HL-60 (cell line): Measurements from ENCODE around the gene CLIC4.

Experiments used
- DNase-seq, 2 experiments: peaks; one replicate each; pipeline ENCODE4 v3.0.0-alpha.2; 2010 to 2020; ENCODE audit warnings: low read depth in 1 of 2, low spot score in 1 of 2
- H3K27ac ChIP-seq: fragments of 250-450 bp; sonication (Bioruptor Pico); replicated peaks from 2 replicates; pipeline ENCODE4 v1.5.1; 2020; ENCODE audit warnings: mild to moderate bottlenecking, moderate library complexity
- H3K27me3 ChIP-seq: fragments of 250-450 bp; sonication (Bioruptor Pico); 2 replicates; pipeline ENCODE4 v1.5.1; 2021; ENCODE audit warnings: mild to moderate bottlenecking, moderate library complexity; ENCODE audit not compliant: insufficient read depth, poor library complexity, severe bottlenecking
- H3K4me3 ChIP-seq: replicated peaks from 2 replicates; pipeline ENCODE4 v1.5.1; 2011; ENCODE audit warnings: mild to moderate bottlenecking, control low read depth, low read length; ENCODE audit not compliant: insufficient read depth
- GABPA ChIP-seq: IDR thresholded peaks from 2 replicates; pipeline ENCODE4 v1.6.1; 2012; ENCODE audit warnings: low read depth
- POLR2AphosphoS5 ChIP-seq: IDR thresholded peaks from 2 replicates; pipeline ENCODE4 v1.6.1; 2012; ENCODE audit warnings: low read depth
- REST ChIP-seq: IDR thresholded peaks from 2 replicates; pipeline ENCODE4 v1.6.1; 2012; ENCODE audit warnings: low read depth; ENCODE audit not compliant: insufficient replicate concordance
- SPI1 ChIP-seq: IDR thresholded peaks from 2 replicates; pipeline ENCODE4 v1.6.1; 2012; ENCODE audit warnings: low read depth, mild to moderate bottlenecking, borderline replicate concordance
- TF ChIP-seq, protein P1 (sequence below): IDR thresholded peaks from one replicate; pipeline ENCODE4 v1.5.1; 2011; ENCODE audit warnings: low read length, control low read depth, inconsistent platforms; ENCODE audit not compliant: insufficient read depth

The CLIC4 gene

DNA sequence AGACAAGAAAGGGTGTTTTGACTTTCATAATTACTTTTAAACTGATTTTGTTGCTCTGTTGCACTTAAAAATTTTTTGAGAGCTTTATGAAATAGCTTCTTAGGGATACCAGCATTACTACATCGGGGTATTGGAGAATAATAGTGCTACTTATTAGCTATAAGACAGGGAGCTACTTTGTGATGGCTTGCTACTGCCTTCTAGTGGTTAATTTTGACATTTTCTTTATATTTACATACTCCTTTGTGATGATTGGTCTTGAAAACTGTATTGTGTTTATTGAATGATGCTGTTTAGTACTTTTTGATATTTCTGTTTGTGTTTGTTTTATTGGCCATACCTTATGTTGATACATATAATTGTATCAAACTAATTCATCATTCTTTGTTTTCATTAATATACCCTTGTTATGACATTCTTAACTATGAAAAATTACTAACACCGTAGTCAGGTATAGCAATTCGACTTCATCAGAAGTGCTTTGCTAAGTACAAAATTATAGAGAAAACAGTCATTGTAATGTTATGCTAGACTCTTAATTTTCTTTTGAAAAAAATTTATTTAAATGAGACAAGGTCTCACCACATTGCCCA lies 85.5 kb downstream of the CLIC4 start:
- TF ChIP-seq, protein P1, sequence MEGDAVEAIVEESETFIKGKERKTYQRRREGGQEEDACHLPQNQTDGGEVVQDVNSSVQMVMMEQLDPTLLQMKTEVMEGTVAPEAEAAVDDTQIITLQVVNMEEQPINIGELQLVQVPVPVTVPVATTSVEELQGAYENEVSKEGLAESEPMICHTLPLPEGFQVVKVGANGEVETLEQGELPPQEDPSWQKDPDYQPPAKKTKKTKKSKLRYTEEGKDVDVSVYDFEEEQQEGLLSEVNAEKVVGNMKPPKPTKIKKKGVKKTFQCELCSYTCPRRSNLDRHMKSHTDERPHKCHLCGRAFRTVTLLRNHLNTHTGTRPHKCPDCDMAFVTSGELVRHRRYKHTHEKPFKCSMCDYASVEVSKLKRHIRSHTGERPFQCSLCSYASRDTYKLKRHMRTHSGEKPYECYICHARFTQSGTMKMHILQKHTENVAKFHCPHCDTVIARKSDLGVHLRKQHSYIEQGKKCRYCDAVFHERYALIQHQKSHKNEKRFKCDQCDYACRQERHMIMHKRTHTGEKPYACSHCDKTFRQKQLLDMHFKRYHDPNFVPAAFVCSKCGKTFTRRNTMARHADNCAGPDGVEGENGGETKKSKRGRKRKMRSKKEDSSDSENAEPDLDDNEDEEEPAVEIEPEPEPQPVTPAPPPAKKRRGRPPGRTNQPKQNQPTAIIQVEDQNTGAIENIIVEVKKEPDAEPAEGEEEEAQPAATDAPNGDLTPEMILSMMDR: peak; percentile 38
- TF ChIP-seq REST: no peak
- Histone ChIP-seq H3K4me3 (no peak overlapping the region), H3K27ac (no peak overlapping the region), H3K27me3 (no peaks in the 10 kb centered on the region)
- DNase-seq: peak; percentile 32 to 43

GRCh38 chr1:24841593-24841992 lies 96.3 kb downstream of the CLIC4 start:
- Histone ChIP-seq H3K27me3 (no peaks in the 10 kb centered on the region), H3K4me3 (no peak overlapping the region), H3K27ac (no peak overlapping the region)
- TF ChIP-seq POLR2AphosphoS5: no peak
- TF ChIP-seq, protein P1: no peak
- TF ChIP-seq REST: no peak
- no peak for TF ChIP-seq GABPA
- no peak for TF ChIP-seq SPI1
- DNase-seq: no peak

GRCh38 chr1:24846671-24847070 lies 101.4 kb downstream of the CLIC4 start:
- H3K27ac ChIP-seq: peak overlapping the region; percentile 95
- H3K27me3 ChIP-seq: no peaks in the 10 kb centered on the region
- H3K4me3 ChIP-seq: no peak overlapping the region
- DNase-seq: no peak
- no peak for TF ChIP-seq SPI1
- TF ChIP-seq, protein P1: no peak
- no peak for TF ChIP-seq REST
- no peak for TF ChIP-seq GABPA
- TF ChIP-seq POLR2AphosphoS5: no peak
